Esophagus (tissue), 2 donors: Measurements from ENCODE around the gene LITAF. TPM values are rescaled to one million over a fixed set of nuclear protein-coding genes. Genes with fewer than 3 reads are reported as not detected.
"Not testable (repeated sequence)": the region's sequence is repeated elsewhere in the genome, so short reads cannot be mapped to it uniquely, and the experiment has no call there.

Experiments
- H3K27ac ChIP-seq, 2 donors: one replicate each; pipeline ENCODE4 v1.5.1; 2013; ENCODE audit warnings: low read depth in 2 of 2, mild to moderate bottlenecking in 2 of 2, inconsistent platforms in 1 of 2, low read length in 1 of 2, moderate library complexity in 1 of 2
- H3K27me3 ChIP-seq, 2 donors: one replicate each; pipeline ENCODE4 v1.6.1; 2013; ENCODE audit warnings: low read length in 2 of 2, control low read depth in 1 of 2, mild to moderate bottlenecking in 1 of 2; ENCODE audit not compliant: insufficient read depth in 2 of 2, control insufficient read depth in 1 of 2
- H3K36me3 ChIP-seq, 2 donors: one replicate each; pipeline ENCODE4 v1.6.1; 2013; ENCODE audit warnings: low read length in 1 of 2; ENCODE audit not compliant: control insufficient read depth in 2 of 2, insufficient read depth in 2 of 2
- H3K4me1 ChIP-seq, 2 donors: one replicate each; pipeline ENCODE4 v1.6.1; 2013; ENCODE audit warnings: low read length in 1 of 2; ENCODE audit not compliant: control insufficient read depth in 2 of 2, insufficient read depth in 2 of 2
- H3K4me3 ChIP-seq, 2 donors: one replicate each; pipeline ENCODE4 v1.5.1; 2013; ENCODE audit warnings: low read length in 2 of 2, mild to moderate bottlenecking in 2 of 2, low read depth in 1 of 2, moderate library complexity in 1 of 2
- H3K9me3 ChIP-seq, 2 donors: one replicate each; pipeline ENCODE4 v1.6.1; 2013; ENCODE audit warnings: mild to moderate bottlenecking in 2 of 2, low read depth in 1 of 2, low read length in 1 of 2, moderate library complexity in 1 of 2; ENCODE audit not compliant: control insufficient read depth in 2 of 2, insufficient read depth in 1 of 2
- WGBS, 2 donors: extraction: QIAGEN DNeasy Blood & Tissue Kit; methylation state at CpG; one replicate each; pipeline ENCODE4 v1.1.7; 2013; 5-methylcytosine and 5-hydroxymethylcytosine counted together
- polyA plus RNA-seq, 2 donors: library from polyadenylated mRNA; stranded (reverse); fragments of 200-250 nt; gene quantifications; one replicate each; pipeline ENCODE4 v1.2.3, GENCODE V29; 2013
- donor health status: healthy with polysubstance abuse.
- donor health status: Bipolar disorder and iron deficiency.

LITAF gene
- polyA plus RNA-seq, 2 donors, result 10.9 to 28.7 TPM

DNA sequence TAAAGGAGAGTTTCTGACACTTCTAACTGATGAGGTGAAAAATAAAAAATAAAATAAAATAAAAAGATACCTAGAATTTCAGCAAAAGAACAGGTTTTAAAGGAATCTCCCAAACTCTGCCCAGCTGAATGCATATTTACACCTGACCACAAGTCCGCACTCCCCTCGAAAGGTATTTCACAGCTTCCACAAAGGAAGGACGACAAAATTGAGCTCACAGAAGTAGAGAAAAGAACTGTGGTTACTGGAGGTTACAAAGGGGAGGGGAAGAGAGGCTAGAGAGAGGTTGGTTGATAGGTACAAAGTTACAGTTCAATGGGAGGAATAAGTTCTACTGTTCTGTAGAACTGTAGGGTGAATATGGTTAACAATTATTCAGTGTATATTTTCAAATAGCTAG lies 5.0 kb downstream of the LITAF start:
- H3K4me1 ChIP-seq, result no peaks in the 10 kb centered on the region
- no peak overlapping the region for H3K27ac ChIP-seq
- 74 to 84% methylated on average over 3 of the region's 3 CpGs for WGBS, 2 donors
- no peaks in the 10 kb centered on the region for H3K9me3 ChIP-seq
- H3K36me3 ChIP-seq, result no peaks in the 10 kb centered on the region
- H3K27me3 ChIP-seq, result no peaks in the 10 kb centered on the region
- no peak overlapping the region for H3K4me3 ChIP-seq

- Histone ChIP-seq H3K9me3 (no peaks in the 10 kb centered on the region), H3K27me3 (no peaks in the 10 kb centered on the region), H3K4me3 (no peak overlapping the region), H3K27ac (no peak overlapping the region), H3K4me1 (peaks cover 0 to 2% of the 10 kb centered on the region in 2 donors), H3K36me3 (no peaks in the 10 kb centered on the region)
- 94% methylated on average over 12 of the region's 12 CpGs for WGBS, 2 donors
Measured at GRCh38 chr16:11580451-11581086, 6.2 kb downstream of the LITAF start.

DNA sequence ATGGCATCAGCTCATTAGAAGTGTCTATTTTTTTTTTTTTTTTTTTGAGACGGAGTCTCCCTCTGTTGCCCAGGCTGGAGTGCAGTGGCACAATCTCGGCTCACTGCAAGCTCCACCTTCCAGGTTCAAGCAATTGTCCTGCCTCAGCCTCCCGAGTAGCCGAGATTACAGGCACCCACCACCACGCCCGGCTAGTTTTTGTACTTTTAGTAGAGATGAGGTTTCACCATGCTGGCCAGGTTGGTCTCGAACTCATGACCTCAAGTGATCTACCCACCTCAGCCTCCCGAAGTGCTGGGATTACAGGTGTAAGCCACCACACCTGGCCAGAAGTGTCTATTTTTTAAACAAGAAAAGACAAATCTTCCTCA lies 9.4 kb downstream of the LITAF start:
- not testable (repeated sequence) for H3K4me1 ChIP-seq, H3K4me3 ChIP-seq, H3K27me3 ChIP-seq, H3K9me3 ChIP-seq, H3K36me3 ChIP-seq, H3K27ac ChIP-seq
- WGBS, 2 donors, result 89 to 95% methylated on average over 8 of the region's 8 CpGs

DNA sequence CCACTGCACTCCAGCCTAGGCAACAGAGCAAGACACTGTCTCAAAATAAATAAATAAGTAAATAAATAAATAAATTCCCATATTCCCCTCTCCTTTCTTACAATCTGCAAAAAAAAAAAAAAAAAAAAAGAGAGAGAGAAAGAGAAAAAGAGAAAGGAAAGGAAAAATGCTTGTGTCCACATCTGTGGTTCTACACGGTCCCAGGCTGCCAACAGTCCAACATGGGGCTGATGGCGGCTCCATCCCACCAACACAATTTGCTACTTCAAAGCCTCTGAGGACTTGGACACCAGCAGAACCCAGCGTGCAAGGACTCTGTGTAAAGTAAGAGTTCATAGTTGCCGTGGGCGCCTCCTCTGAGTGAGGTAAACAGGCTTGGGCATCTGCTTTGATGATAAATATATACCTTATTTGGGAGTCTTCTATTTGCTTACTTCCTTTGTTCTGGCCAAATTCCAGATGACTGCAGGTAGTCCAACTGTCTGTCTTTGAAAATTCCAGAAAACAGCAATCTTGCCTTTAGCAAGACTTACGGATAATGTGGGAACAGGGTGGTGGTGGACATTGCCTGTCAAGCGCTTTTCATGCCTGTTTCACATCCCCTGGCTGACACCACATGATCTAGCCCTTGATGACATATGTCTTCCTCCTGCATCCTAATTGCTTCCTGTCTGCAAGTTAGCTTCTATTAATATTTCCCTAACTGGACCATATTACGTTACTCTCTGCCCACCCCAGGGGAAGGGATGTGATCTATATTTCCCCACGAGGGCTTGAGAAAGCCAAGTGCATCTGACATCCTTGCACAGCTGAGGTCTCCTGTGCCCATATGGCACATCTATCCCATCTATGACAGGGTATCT lies 10.1 kb downstream of the LITAF start:
- Histone ChIP-seq H3K27ac (no peak overlapping the region), H3K36me3 (peaks cover 0 to 2% of the 10 kb centered on the region in 2 donors), H3K4me3 (no peak overlapping the region), H3K27me3 (no peaks in the 10 kb centered on the region), H3K4me1 (peaks cover 0 to 2% of the 10 kb centered on the region in 2 donors), H3K9me3 (no peaks in the 10 kb centered on the region)
- 63 to 65% methylated on average over 9 of the region's 9 CpGs for WGBS, 2 donors

DNA sequence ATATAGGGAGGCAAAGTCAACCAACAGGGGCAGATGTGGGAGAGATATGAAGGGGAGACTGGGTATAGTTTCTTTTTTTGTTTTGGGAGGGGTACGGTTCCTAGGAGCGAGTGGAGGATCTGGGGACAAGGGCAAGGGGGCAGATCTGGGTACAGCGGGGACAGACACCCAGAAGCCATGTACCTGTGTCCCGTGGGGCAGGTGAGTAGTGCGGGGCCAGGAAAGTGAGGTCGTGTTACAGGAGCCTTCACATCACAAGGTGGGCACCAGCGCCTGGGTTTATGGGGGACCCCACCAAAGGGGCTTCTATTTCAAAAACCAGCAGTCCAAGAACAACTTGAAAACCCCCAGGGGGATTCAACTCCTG lies 11.5 kb downstream of the LITAF start:
- Histone ChIP-seq H3K27ac (peak overlapping the region in 1 of 2 donors; percentile 21), H3K27me3 (no peaks in the 10 kb centered on the region), H3K4me3 (no peak overlapping the region), H3K4me1 (peaks cover 0 to 2% of the 10 kb centered on the region in 2 donors), H3K36me3 (peaks cover 0 to 2% of the 10 kb centered on the region in 2 donors), H3K9me3 (no peaks in the 10 kb centered on the region)
- WGBS, 2 donors, result 90 to 91% methylated on average over 7 of the region's 7 CpGs

DNA sequence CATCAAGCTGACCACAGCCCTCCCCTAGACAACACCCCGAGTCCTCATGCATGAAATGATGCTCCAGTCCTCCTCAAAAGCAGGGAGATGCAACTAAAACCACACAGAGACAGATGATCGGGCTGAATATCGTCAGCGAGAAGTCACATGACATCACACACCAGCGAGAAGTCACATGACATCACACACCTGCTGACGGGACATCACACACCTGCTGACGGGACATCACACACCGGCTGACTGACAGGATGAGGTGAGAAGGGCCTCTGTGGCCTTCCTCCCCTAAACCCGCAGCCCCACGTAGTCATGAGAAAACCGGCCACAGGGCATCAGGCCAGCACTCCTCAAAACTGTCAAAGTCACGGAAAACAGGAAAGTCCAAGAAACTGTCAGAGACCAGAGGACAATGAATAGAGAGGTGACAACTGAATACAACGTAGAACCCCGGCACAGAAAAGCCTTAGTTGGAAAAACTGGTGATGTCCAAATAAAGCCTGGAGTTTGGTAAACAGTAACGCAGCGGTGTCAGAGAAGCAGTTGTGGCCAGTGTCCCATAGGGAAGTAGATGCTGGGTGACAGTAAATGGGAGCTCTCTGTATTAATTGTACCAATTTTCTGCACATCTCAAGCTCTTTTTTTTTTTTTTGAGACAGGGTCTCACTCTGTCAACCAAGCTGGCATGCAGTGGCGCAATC lies 14.3 kb downstream of the LITAF start:
- no peaks in the 10 kb centered on the region for H3K27me3 ChIP-seq
- H3K36me3 ChIP-seq, result peaks cover 0 to 2% of the 10 kb centered on the region in 2 donors
- H3K9me3 ChIP-seq, result no peaks in the 10 kb centered on the region
- H3K4me1 ChIP-seq, result peaks cover 0 to 2% of the 10 kb centered on the region in 2 donors
- peak overlapping the region in 1 of 2 donors; percentile 35 for H3K27ac ChIP-seq
- no peak overlapping the region for H3K4me3 ChIP-seq
- 63 to 68% methylated on average over 17 of the region's 17 CpGs for WGBS, 2 donors

GRCh38 chr16:11571549-11571948 lies 15.2 kb downstream of the LITAF start:
- Histone ChIP-seq H3K4me3 (no peak overlapping the region), H3K9me3 (no peaks in the 10 kb centered on the region), H3K4me1 (peaks cover 0 to 2% of the 10 kb centered on the region in 2 donors), H3K36me3 (peaks cover 0 to 2% of the 10 kb centered on the region in 2 donors), H3K27ac (no peak overlapping the region), H3K27me3 (no peaks in the 10 kb centered on the region)
- 87 to 91% methylated on average over 4 of the region's 4 CpGs for WGBS, 2 donors

DNA sequence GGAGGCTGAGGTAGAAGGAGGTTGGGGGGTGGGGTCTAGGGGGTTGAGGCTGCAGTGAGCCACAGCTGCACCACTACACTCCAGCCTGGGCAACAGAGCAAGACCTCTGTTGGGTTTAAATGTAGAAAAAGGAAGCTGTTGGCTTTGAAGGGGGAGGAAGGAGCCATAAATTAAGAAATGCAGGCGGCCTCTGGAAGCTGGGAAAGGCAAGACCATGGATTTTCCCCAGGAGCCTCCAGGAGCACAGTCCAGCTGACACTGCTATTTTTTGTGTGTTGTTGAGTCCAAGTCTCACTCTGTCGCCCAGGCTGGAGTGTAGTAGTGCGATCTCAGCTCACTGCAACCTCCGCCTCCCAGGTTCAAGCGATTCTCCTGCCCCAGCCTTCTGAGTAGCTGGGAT lies 15.9 kb downstream of the LITAF start:
- 84 to 95% methylated on average over 5 of the region's 5 CpGs for WGBS, 2 donors
- Histone ChIP-seq H3K27me3 (no peaks in the 10 kb centered on the region), H3K9me3 (no peaks in the 10 kb centered on the region), H3K36me3 (peaks cover 0 to 4% of the 10 kb centered on the region in 2 donors), H3K4me1 (no peaks in the 10 kb centered on the region), H3K27ac (no peak overlapping the region), H3K4me3 (no peak overlapping the region)

GRCh38 chr16:11570258-11570657 lies 16.5 kb downstream of the LITAF start:
- 92% methylated on average over 6 of the region's 6 CpGs for WGBS, 2 donors
- Histone ChIP-seq H3K27me3 (no peaks in the 10 kb centered on the region), H3K36me3 (peaks cover 0 to 4% of the 10 kb centered on the region in 2 donors), H3K4me3 (no peak overlapping the region), H3K4me1 (no peaks in the 10 kb centered on the region), H3K9me3 (no peaks in the 10 kb centered on the region), H3K27ac (no peak overlapping the region)
